Measurements from ENCODE around the gene ZNF423. TPM values are rescaled to one million over a fixed set of nuclear protein-coding genes. Genes with fewer than 3 reads are reported as not detected.

ZNF423 gene
- total RNA-seq, 2 donors from 2014 or later = 4.7 to 7.3 TPM

- Histone ChIP-seq H3K9ac (ENCODE audit: low read depth in 2 of 2, low read length in 2 of 2) (no peak overlapping the region), H3K4me1 (no peaks in the 10 kb centered on the region), H3K27ac (no peak overlapping the region), H3K9me3 (no peaks in the 10 kb centered on the region), H3K4me3 (no peak overlapping the region), H3K36me3 (no peaks in the 10 kb centered on the region), H3K27me3 (no peaks in the 10 kb centered on the region)
- DNase-seq = no peak
- intact Hi-C loops (cut with DNase I) = no loop called here
- TF ChIP-seq, protein P1, sequence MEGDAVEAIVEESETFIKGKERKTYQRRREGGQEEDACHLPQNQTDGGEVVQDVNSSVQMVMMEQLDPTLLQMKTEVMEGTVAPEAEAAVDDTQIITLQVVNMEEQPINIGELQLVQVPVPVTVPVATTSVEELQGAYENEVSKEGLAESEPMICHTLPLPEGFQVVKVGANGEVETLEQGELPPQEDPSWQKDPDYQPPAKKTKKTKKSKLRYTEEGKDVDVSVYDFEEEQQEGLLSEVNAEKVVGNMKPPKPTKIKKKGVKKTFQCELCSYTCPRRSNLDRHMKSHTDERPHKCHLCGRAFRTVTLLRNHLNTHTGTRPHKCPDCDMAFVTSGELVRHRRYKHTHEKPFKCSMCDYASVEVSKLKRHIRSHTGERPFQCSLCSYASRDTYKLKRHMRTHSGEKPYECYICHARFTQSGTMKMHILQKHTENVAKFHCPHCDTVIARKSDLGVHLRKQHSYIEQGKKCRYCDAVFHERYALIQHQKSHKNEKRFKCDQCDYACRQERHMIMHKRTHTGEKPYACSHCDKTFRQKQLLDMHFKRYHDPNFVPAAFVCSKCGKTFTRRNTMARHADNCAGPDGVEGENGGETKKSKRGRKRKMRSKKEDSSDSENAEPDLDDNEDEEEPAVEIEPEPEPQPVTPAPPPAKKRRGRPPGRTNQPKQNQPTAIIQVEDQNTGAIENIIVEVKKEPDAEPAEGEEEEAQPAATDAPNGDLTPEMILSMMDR (IDR thresholded peaks at IDR 0.05) = no peak
Measured at GRCh38 chr16:49550140-49550539, 305.8 kb downstream of the ZNF423 start.

DNA sequence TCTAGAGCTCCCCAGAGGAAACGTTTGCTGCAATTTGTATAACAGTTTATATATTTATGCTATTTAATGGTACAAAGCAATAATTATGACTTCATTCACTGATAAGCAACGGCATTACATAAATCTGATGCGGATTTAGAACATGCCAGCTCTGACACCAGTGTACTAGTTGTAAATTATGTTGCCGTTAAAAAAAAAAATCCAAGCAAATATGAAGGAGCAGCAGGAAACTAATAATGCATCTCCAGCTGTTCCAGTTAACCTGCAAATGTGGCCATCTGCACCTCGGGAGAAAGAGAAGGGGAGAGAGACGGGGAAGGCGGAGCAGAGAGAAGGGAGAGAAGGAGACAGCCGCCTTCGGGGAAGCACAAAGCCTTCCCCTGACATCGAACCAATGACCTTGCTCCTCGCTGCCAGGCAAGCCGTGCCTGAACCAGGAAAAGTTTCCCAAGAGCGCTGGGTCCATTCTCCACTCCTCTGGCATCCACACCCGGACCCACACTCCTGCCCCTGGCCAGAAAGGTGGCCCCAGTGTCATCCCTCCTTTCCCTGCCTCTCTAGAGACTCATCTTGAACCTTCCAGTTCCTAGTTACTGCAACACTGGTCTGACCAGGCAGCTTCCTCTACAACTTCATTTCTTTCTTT is 307.5 kb downstream of the ZNF423 start:
- Histone ChIP-seq H3K27me3 (no peaks in the 10 kb centered on the region), H3K4me1 (no peaks in the 10 kb centered on the region), H3K27ac (no peak overlapping the region), H3K9me3 (no peaks in the 10 kb centered on the region), H3K36me3 (no peaks in the 10 kb centered on the region), H3K9ac (ENCODE audit: low read depth in 2 of 2, low read length in 2 of 2) (no peak overlapping the region), H3K4me3 (no peak overlapping the region)
- intact Hi-C loops (cut with DNase I) = loop anchor here (10.0 kb wide), 1 partner anchor 376 kb away; no protein-coding TSS in a partner anchor
- TF ChIP-seq, protein P1 (IDR thresholded peaks at IDR 0.05) = no peak
- DNase-seq = no peak

- TF ChIP-seq, protein P1 (IDR thresholded peaks at IDR 0.05) = no peak
- no peak overlapping the region for H3K4me3 ChIP-seq
- H3K36me3 ChIP-seq = no peaks in the 10 kb centered on the region
- no peaks in the 10 kb centered on the region for H3K4me1 ChIP-seq
- H3K9me3 ChIP-seq = no peaks in the 10 kb centered on the region
- intact Hi-C loops (cut with DNase I) = loop anchor here (10.0 kb wide), 1 partner anchor 377 kb away; no protein-coding TSS in a partner anchor
- no peak overlapping the region for H3K9ac ChIP-seq (ENCODE audit: low read depth in 2 of 2, low read length in 2 of 2)
- no peak overlapping the region for H3K27ac ChIP-seq
- no peaks in the 10 kb centered on the region for H3K27me3 ChIP-seq
- DNase-seq = no peak
Measured at GRCh38 chr16:49547448-49547847, 308.5 kb downstream of the ZNF423 start.

- H3K27me3 ChIP-seq = no peaks in the 10 kb centered on the region
- H3K9ac ChIP-seq (ENCODE audit: low read depth in 2 of 2, low read length in 2 of 2) = no peak overlapping the region
- no peak overlapping the region for H3K4me3 ChIP-seq
- no peak overlapping the region for H3K27ac ChIP-seq
- H3K9me3 ChIP-seq = no peaks in the 10 kb centered on the region
- intact Hi-C loops (cut with DNase I) = loop anchor here (10.0 kb wide), 1 partner anchor 378 kb away; no protein-coding TSS in a partner anchor
- TF ChIP-seq, protein P1 (IDR thresholded peaks at IDR 0.05) = no peak
- no peaks in the 10 kb centered on the region for H3K4me1 ChIP-seq
- DNase-seq = no peak
- no peaks in the 10 kb centered on the region for H3K36me3 ChIP-seq
Measured at GRCh38 chr16:49546735-49547134, 309.2 kb downstream of the ZNF423 start.

- H3K4me3 ChIP-seq = no peak overlapping the region
- intact Hi-C loops (cut with DNase I) = loop anchor here (10.0 kb wide), 1 partner anchor 379 kb away; no protein-coding TSS in a partner anchor
- H3K27me3 ChIP-seq = no peaks in the 10 kb centered on the region
- H3K9ac ChIP-seq (ENCODE audit: low read depth in 2 of 2, low read length in 2 of 2) = no peak overlapping the region
- H3K27ac ChIP-seq = no peak overlapping the region
- TF ChIP-seq, protein P1 (IDR thresholded peaks at IDR 0.05) = no peak
- no peaks in the 10 kb centered on the region for H3K36me3 ChIP-seq
- H3K4me1 ChIP-seq = no peaks in the 10 kb centered on the region
- H3K9me3 ChIP-seq = no peaks in the 10 kb centered on the region
- no peak for DNase-seq
Measured at GRCh38 chr16:49545741-49546448, 310.0 kb downstream of the ZNF423 start.
